Fibroblast of the conjunctiva (primary cell): ENCODE measurements around the gene VAV2.
A peak's percentile ranks its signal among the peaks of the same experiment; 100 is the strongest.
"Not testable (repeated sequence)": the region's sequence is repeated elsewhere in the genome, so short reads cannot be mapped to it uniquely, and the experiment has no call there.

Experiments
- DNase-seq: peaks from one replicate; pipeline ENCODE4 v3.0.0-alpha.2; 2010; ENCODE audit warnings: low read depth

VAV2 gene

GRCh38 chr9:133996531-133997520 lies 4.7 kb upstream of the VAV2 start:
- no peak for DNase-seq

GRCh38 chr9:133995012-133995896 lies 3.1 kb upstream of the VAV2 start:
- no peak for DNase-seq

- DNase-seq: peak; percentile 47
These were observed 2.4 kb upstream of the VAV2 start for GRCh38 chr9:133994353-133995011.

- DNase-seq: no peak
These were observed 1.6 kb upstream of the VAV2 start for GRCh38 chr9:133993635-133994253.

GRCh38 chr9:133992780-133993634 lies 883 bp upstream of the VAV2 start:
- DNase-seq: peak; percentile 82

- no peak for DNase-seq
These were observed 756 bp downstream of the VAV2 start for GRCh38 chr9:133991214-133991921.

- peak; percentile 36 for DNase-seq
These were observed 1.5 kb downstream of the VAV2 start for GRCh38 chr9:133990366-133991213.

- no peak for DNase-seq
These were observed 2.3 kb downstream of the VAV2 start for GRCh38 chr9:133989625-133990365.

GRCh38 chr9:133988771-133989170 lies 3.4 kb downstream of the VAV2 start:
- not testable (repeated sequence) for DNase-seq

- no peak for DNase-seq
These were observed 4.0 kb downstream of the VAV2 start for GRCh38 chr9:133987946-133988665.

GRCh38 chr9:133987446-133987788 lies 4.7 kb downstream of the VAV2 start:
- DNase-seq: no peak

GRCh38 chr9:133986774-133987445 lies 5.2 kb downstream of the VAV2 start:
- DNase-seq: no peak

- no peak for DNase-seq
These were observed 6.1 kb downstream of the VAV2 start for GRCh38 chr9:133986061-133986460.

GRCh38 chr9:133982971-133983720 lies 9.0 kb downstream of the VAV2 start:
- no peak for DNase-seq

- DNase-seq: no peak
These were observed 10.0 kb downstream of the VAV2 start for GRCh38 chr9:133981958-133982681.

- no peak for DNase-seq
These were observed 10.6 kb downstream of the VAV2 start for GRCh38 chr9:133981589-133981957.
